Heart right ventricle (tissue), 16 donors: ENCODE measurements around the gene BTG3. TPM values are rescaled to one million over a fixed set of nuclear protein-coding genes. Genes with fewer than 3 reads are reported as not detected.

Experiments
- ATAC-seq, 8 donors: fragments of 200-7000 bp; cut with Tn5 transposase; one replicate each; pipeline ENCODE4 v1.9.1; 2020; ENCODE audit warnings: mild to moderate bottlenecking in 8 of 8, moderate library complexity in 8 of 8, moderate number of reproducible peaks in 1 of 8
- DNase-seq, 2 donors: peaks; one replicate each; pipeline ENCODE4 v3.0.0-alpha.2; 2020
- H3K27ac ChIP-seq, 10 donors: fragments of 200-600 bp; sonication (generic) in 2 of 10; one replicate each; pipeline versions ENCODE4 v1.5.0 to v1.8.0; 2020 to 2022; ENCODE audit warnings: mild to moderate bottlenecking in 3 of 10
- H3K27me3 ChIP-seq, 7 donors: fragments of 200-600 bp; one replicate each; pipeline ENCODE4 v1.8.0; 2021 to 2022; ENCODE audit warnings: mild to moderate bottlenecking in 2 of 7
- H3K36me3 ChIP-seq, 9 donors: fragments of 200-600 bp; sonication (generic) in 1 of 9; one replicate each; pipeline versions ENCODE4 v1.5.0 to v1.8.0; 2020 to 2022; ENCODE audit warnings: mild to moderate bottlenecking in 2 of 9
- H3K4me1 ChIP-seq, 9 donors: fragments of 200-600 bp; sonication (generic) in 1 of 9; one replicate each; pipeline versions ENCODE4 v1.5.0 to v1.8.0; 2020 to 2022; ENCODE audit warnings: mild to moderate bottlenecking in 4 of 9
- H3K4me3 ChIP-seq, 10 donors: fragments of 200-600 bp; sonication (generic) in 2 of 10; one replicate each; pipeline versions ENCODE4 v1.5.0 to v1.8.0; 2020 to 2022; ENCODE audit warnings: mild to moderate bottlenecking in 7 of 10, moderate library complexity in 2 of 10
- H3K9me3 ChIP-seq, 11 donors: fragments of 200-600 bp in 10 of 11; sonication (generic) in 2 of 11; one replicate each; pipeline versions ENCODE4 v1.5.0 to v1.8.0; 2013 to 2022; ENCODE audit warnings: mild to moderate bottlenecking in 2 of 11, control low read depth in 1 of 11, moderate library complexity in 1 of 11
- WGBS, 2 donors: extraction: QIAGEN DNeasy Blood & Tissue Kit; methylation state at CpG; one replicate each; pipeline ENCODE4 v1.1.7; 2013; ENCODE audit warnings: inconsistent platforms in 1 of 2; 5-methylcytosine and 5-hydroxymethylcytosine counted together
- intact Hi-C, 10 donors: fragments of 100-400 bp; cut with DNase I; formaldehyde crosslinking; loops; one replicate each; pipeline versions ENCODE4 v1.11.1 to v1.14.2; 2022
- polyA plus RNA-seq, 2 donors: library from polyadenylated mRNA; stranded (reverse); fragments of 200-250 nt; gene quantifications; one replicate each; pipeline ENCODE4 v1.2.3, GENCODE V29; 2013
- total RNA-seq, 10 donors: library from RNA; stranded (reverse); fragmentation: NEBNext Ultra II Directional in 3 of 10; extraction: Animal tissue kit (Norgen Biotek cat#: 25700) in 3 of 10; gene quantifications; one replicate each; pipeline versions ENCODE4 v1.2.1 to v1.2.4, GENCODE V29; 2021 to 2023
- TF ChIP-seq, protein P1 (sequence below), 9 donors: fragments of 200-600 bp; sonication (generic) in 2 of 9; IDR thresholded peaks; one replicate each; pipeline versions ENCODE4 v1.5.0 to v1.8.0; 2021 to 2022; ENCODE audit warnings: antibody characterized with exemption in 9 of 9, mild to moderate bottlenecking in 5 of 9, moderate library complexity in 1 of 9
- donor health status: Arrhythmogenic right ventricular cardiomyopathy.
- donor health status: ischemic (EF 13 %, LVEDD 7.1; RV severe dilation, severe dysfunction).
- donor health status: healthy with polysubstance abuse.
- donor health status: DM: no; HTN: yes; CAD: no.
- donor health status: DM: no; HTN: no; CAD: no.
- donor health status: ischemic (EF 25% LVEDD 6.9; RV normal size, moderate dysfunction).
- donor health status: ischemic (EF 25% LVEDD 5.7; RV mildly dilated, moderate dysfunction).
- donor health status: healthy.
- donor health status: DM: yes; HTN: yes; CAD: no.
- donor health status: Ischemic cardiomyopathy.
- donor health status: ischemic (EF 35%, LVEDD 5.7; RV mildly dilated, moderate dysfunction).
- donor health status: nonischemic (EF 11% LVEDD 7.7; RV severe dilation, severe dysfunction).
- donor health status: DM: yes; HTN: yes; CAD: no.
- donor health status: PGD.
- donor health status: ischemic (EF 29% LVEDD 5.4; RV normal size, mild dysfunction).
- donor health status: nonischemic (EF 23%, LVEDD 6.1; RV moderate dilation, normal function).

Gene BTG3
- total and polyA plus RNA-seq, 12 donors = 2.4 to 13.2 (median 5.5) TPM

- intact Hi-C loops = loop anchor here in 2 of 10 donors (5.0 to 10.0 kb wide), 2 partner anchors 203 to 291 kb away; partner anchors contain the start of gene C21orf91 (in 2 of the 2)
- TF ChIP-seq, protein P1, sequence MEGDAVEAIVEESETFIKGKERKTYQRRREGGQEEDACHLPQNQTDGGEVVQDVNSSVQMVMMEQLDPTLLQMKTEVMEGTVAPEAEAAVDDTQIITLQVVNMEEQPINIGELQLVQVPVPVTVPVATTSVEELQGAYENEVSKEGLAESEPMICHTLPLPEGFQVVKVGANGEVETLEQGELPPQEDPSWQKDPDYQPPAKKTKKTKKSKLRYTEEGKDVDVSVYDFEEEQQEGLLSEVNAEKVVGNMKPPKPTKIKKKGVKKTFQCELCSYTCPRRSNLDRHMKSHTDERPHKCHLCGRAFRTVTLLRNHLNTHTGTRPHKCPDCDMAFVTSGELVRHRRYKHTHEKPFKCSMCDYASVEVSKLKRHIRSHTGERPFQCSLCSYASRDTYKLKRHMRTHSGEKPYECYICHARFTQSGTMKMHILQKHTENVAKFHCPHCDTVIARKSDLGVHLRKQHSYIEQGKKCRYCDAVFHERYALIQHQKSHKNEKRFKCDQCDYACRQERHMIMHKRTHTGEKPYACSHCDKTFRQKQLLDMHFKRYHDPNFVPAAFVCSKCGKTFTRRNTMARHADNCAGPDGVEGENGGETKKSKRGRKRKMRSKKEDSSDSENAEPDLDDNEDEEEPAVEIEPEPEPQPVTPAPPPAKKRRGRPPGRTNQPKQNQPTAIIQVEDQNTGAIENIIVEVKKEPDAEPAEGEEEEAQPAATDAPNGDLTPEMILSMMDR (IDR thresholded peaks at IDR 0.05) = peak in 1 of 9 donors; percentile 5
- peaks cover 0 to 22% (median 6%) of the 10 kb centered on the region in 9 donors for H3K36me3 ChIP-seq
- peaks cover 0 to 24% (median 11%) of the 10 kb centered on the region in 9 donors for H3K4me1 ChIP-seq
- DNase-seq (peak; percentile 59 to 81), ATAC-seq (peak; percentile 57 to 90 (median 76))
- H3K4me3 ChIP-seq = peak overlapping the region; percentile 78 to 92 (median 84)
- peaks cover 0 to 4% (median 0%) of the 10 kb centered on the region in 11 donors for H3K9me3 ChIP-seq
- H3K27ac ChIP-seq = peak overlapping the region in 9 of 10 donors; percentile 47 to 91 (median 85)
- 2% methylated on average over 26 of the region's 26 CpGs for WGBS, 2 donors
- peaks cover 0 to 2% (median 0%) of the 10 kb centered on the region in 7 donors for H3K27me3 ChIP-seq
Observed at GRCh38 chr21:17611414-17612022, 1.2 kb downstream of the BTG3 start.

GRCh38 chr21:17610911-17611310 is 1.8 kb downstream of the BTG3 start:
- H3K4me3 ChIP-seq = peak overlapping the region in 9 of 10 donors; percentile 78 to 91 (median 84)
- WGBS, 2 donors = 35 to 37% methylated on average over 9 of the region's 9 CpGs
- peaks cover 0 to 24% (median 11%) of the 10 kb centered on the region in 9 donors for H3K4me1 ChIP-seq
- peaks cover 0 to 4% (median 0%) of the 10 kb centered on the region in 11 donors for H3K9me3 ChIP-seq
- H3K36me3 ChIP-seq = peaks cover 0 to 28% (median 6%) of the 10 kb centered on the region in 9 donors
- peak overlapping the region in 6 of 10 donors; percentile 84 to 91 (median 86) for H3K27ac ChIP-seq
- peaks cover 0 to 2% (median 0%) of the 10 kb centered on the region in 7 donors for H3K27me3 ChIP-seq
- no peak for DNase-seq
- no peak for ATAC-seq
- intact Hi-C loops = loop anchor here in 2 of 10 donors (5.0 to 10.0 kb wide), 2 partner anchors 204 to 291 kb away; partner anchors contain the start of gene C21orf91 (in 2 of the 2)
- TF ChIP-seq, protein P1 (IDR thresholded peaks at IDR 0.05) = no peak

GRCh38 chr21:17609681-17610080 is 3.0 kb downstream of the BTG3 start:
- DNase-seq (no peak), ATAC-seq (no peak)
- WGBS, 2 donors = 96 to 98% methylated on average over 2 of the region's 2 CpGs
- intact Hi-C loops = loop anchor here in 2 of 10 donors (5.0 to 10.0 kb wide), 2 partner anchors 205 to 293 kb away; partner anchors contain the start of gene C21orf91 (in 2 of the 2)
- Histone ChIP-seq H3K36me3 (peaks cover 0 to 40% (median 6%) of the 10 kb centered on the region in 9 donors), H3K27ac (no peak overlapping the region), H3K27me3 (peaks cover 0 to 2% (median 0%) of the 10 kb centered on the region in 7 donors), H3K4me3 (no peak overlapping the region), H3K9me3 (peaks cover 0 to 4% (median 0%) of the 10 kb centered on the region in 11 donors), H3K4me1 (peaks cover 0 to 24% (median 11%) of the 10 kb centered on the region in 9 donors)
- TF ChIP-seq, protein P1 (IDR thresholded peaks at IDR 0.05) = no peak

GRCh38 chr21:17607684-17608083 is 5.0 kb downstream of the BTG3 start:
- Histone ChIP-seq H3K9me3 (peaks cover 0 to 4% (median 0%) of the 10 kb centered on the region in 11 donors), H3K4me3 (no peak overlapping the region), H3K27ac (no peak overlapping the region), H3K36me3 (peaks cover 0 to 60% (median 6%) of the 10 kb centered on the region in 9 donors), H3K4me1 (peaks cover 0 to 18% (median 11%) of the 10 kb centered on the region in 9 donors), H3K27me3 (peaks cover 0 to 2% (median 0%) of the 10 kb centered on the region in 7 donors)
- DNase-seq (no peak), ATAC-seq (no peak)
- TF ChIP-seq, protein P1 (IDR thresholded peaks at IDR 0.05) = no peak
- 92 to 96% methylated on average over 2 of the region's 2 CpGs for WGBS, 2 donors
- intact Hi-C loops = no loop called here
